LNCaP clone FGC (cell line): Measurements from ENCODE around the gene GORASP2.
A peak's percentile ranks its signal among the peaks of the same experiment; 100 is the strongest.

ENCODE experiments used
- DNase-seq: peaks from one replicate; pipeline ENCODE4 v3.0.0-alpha.2; 2011; ENCODE audit warnings: low read depth
- H3K4me3 ChIP-seq: 2 replicates; pipeline ENCODE4 v1.5.1; 2011; ENCODE audit warnings: mild to moderate bottlenecking, low read depth, low read length, control low read depth
- TF ChIP-seq, protein P1 (sequence below): IDR thresholded peaks from 2 replicates; pipeline ENCODE4 v1.5.1; 2012; ENCODE audit warnings: mild to moderate bottlenecking; ENCODE audit not compliant: control insufficient read depth, insufficient read depth; ENCODE audit errors: extremely low read depth

GORASP2 gene

DNA sequence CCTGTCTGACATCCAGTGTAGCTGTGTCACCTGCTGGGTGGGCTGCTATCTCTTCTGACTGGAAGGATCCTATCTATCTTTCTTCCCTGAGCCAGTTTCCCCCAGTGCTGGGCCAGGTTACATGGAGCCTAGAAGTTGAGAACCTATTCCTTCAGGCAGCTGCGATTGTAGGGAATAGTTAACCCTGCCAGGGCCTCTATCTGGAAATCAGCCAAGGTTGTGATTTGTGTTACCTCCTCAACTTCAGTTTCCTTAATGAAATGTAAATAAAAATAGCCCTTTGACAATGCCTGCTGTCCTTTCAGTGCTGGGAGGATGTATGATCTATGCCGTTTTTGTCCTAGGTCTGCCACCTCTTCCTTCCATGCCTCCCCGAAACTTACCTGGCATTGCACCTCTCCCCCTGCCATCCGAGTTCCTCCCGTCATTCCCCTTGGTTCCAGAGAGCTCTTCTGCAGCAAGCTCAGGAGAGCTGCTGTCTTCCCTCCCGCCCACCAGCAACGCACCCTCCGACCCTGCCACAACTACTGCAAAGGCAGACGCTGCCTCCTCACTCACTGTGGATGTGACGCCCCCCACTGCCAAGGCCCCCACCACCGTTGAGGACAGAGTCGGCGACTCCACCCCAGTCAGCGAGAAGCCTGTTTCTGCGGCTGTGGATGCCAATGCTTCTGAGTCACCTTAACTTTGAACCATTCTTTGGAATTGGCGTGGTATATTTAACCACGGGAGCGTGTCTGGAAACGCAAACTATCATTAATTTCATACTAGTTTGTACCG, 36.6 kb downstream of the GORASP2 start:
- DNase-seq, result no peak
- TF ChIP-seq, protein P1, sequence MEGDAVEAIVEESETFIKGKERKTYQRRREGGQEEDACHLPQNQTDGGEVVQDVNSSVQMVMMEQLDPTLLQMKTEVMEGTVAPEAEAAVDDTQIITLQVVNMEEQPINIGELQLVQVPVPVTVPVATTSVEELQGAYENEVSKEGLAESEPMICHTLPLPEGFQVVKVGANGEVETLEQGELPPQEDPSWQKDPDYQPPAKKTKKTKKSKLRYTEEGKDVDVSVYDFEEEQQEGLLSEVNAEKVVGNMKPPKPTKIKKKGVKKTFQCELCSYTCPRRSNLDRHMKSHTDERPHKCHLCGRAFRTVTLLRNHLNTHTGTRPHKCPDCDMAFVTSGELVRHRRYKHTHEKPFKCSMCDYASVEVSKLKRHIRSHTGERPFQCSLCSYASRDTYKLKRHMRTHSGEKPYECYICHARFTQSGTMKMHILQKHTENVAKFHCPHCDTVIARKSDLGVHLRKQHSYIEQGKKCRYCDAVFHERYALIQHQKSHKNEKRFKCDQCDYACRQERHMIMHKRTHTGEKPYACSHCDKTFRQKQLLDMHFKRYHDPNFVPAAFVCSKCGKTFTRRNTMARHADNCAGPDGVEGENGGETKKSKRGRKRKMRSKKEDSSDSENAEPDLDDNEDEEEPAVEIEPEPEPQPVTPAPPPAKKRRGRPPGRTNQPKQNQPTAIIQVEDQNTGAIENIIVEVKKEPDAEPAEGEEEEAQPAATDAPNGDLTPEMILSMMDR, result no peak
- H3K4me3 ChIP-seq, result no peak overlapping the region

DNA sequence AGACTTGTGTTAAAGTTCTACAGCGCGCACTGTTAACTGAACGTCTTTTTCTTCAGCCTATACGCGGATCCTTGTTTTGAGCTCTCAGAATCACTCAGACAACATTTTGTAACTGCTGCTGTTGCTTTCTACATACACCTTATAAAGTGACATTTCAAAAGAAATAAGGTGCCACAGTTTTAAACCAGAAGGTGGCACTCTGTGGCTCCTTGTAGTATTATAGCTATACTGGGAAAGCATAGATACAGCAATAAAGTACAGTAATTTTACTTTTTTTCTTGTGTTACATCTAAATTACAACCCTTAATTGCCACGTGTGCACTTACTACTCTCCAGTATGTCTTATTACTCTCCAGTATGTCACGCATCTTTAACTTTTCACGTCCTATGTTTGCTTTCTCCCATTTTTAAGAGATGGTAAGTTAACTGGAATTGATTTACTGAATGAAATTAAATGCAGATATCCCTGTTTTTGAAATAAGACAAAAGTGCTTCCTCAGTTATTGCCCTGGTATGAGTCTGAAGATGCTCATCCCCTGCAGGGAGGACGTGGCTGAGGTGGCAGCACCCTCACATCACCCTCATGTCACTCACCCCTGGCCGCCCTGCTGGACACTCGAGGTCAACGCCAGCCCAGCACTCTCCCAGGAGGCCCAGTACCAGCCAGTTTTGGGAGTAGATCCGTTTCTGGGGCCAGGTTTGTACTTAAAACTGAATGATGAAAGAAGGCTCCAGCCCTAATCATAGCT, 37.8 kb downstream of the GORASP2 start:
- H3K4me3 ChIP-seq, result no peak overlapping the region
- TF ChIP-seq, protein P1, result peak; percentile 39
- DNase-seq, result no peak

DNA sequence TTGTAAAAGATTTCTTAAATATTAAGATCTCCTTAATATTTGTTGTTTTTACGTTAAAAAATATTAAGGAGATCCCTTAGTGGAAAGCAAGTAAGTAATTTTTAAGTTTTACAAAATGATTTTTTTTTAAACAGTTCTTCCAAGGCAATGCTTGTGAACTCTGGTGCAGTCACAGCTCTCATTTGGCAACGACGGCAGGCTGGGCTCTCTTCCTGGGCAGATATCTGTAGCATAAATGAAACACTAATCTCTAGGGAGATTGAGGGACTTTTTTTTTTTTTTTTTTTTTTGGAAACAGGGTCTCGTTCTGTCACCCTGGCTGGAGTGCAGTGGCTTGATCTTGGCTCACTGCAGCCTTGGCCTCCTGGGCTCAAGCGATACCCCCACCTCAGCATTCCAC, 38.5 kb downstream of the GORASP2 start:
- DNase-seq, result no peak
- TF ChIP-seq, protein P1, result no peak
- H3K4me3 ChIP-seq, result no peak overlapping the region

DNA sequence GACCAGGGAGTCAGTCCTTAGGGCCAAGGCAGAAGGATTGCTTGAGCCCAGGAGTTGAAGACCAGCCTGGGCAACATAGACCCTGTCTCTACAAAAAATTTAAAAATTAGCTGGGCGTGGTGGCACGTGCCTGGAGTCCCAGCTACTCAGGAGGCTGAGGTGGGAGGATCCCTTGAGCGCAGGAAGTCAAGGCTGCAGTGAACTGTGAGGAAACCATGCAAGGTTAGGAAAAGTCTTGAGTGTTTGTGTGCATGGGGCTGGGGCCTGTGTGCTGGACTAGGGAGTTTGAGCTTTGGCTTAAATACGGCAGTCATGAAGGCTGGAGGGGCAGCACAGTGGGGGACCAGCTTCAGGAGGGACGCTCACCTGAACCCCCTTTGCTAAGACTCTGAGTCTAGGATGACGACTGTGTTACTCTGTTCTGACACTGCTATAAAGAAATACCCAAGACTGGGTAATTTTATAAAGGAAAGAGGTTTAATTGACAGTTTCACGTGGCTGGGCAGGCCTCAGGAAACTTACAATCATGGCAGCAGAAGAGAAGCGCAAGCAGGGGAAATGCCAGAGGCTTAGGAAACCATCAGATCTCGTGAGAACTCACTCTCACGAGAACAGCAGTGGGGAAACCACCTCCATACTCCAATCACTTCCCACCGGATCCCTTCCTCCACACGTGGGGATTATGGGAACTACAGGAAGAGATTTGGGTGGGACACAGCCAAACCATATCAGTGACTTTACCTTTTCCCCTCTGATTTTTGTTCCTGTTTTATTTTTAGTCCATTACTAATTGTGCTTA, 39.4 kb downstream of the GORASP2 start:
- no peak for DNase-seq
- TF ChIP-seq, protein P1, result no peak
- no peak overlapping the region for H3K4me3 ChIP-seq

DNA sequence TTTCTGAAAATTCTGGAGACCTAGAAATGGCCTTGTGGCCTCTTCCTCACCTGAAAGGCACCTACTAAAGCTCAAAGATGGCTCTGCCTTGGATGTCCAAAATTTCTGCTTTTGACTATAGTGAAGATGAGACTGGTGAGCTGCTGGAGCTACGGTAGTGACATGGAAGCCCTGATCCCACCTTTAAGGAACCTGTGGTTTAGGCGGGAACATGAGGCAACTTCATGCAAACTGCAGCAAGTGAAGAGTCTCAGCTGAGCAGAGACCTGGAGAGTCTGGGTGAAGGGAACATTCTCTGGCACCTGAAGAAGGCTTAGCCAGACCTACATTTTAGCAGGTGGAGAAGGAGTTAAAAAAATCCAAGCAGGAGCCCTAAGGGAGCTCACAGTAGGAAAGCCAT, 40.0 kb downstream of the GORASP2 start:
- TF ChIP-seq, protein P1, result no peak
- H3K4me3 ChIP-seq, result no peak overlapping the region
- no peak for DNase-seq

DNA sequence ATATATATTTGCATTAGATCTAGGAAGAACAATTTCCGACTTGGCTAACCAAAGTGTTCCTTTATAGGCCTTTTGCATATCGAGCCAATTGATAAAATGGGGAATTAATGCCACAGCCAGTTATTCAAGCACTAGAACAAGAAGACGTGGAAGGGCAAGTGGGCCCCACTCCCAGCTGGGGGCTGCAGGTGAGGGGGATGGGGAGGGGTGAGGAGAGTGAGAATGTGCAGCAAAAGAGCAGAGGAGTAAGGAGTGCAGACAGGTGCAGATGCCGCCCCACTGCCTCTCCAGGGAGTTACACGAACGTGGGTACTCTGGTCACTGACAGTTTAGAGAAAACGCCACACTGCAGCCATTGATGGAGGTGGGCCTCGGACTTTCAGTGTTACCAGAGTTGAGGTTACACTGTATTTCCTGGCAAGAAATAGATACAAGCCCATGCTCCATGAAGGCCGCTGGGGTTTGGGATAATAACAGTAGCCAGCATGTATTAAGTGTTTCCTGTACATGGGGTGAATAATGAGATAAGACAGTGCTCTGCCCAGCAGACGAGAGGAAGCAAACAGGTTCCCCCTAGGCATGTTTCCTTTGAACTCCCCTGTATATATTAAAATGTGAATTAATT, 40.9 kb downstream of the GORASP2 start:
- DNase-seq, result no peak
- no peak overlapping the region for H3K4me3 ChIP-seq
- TF ChIP-seq, protein P1, result no peak
